H9 (cell line): ENCODE results near the gene DACH1. TPM values are rescaled to one million over a fixed set of nuclear protein-coding genes. Genes with fewer than 3 reads are reported as not detected.

Source experiments
- DNase-seq: peaks from one replicate; pipeline ENCODE4 v3.0.0-alpha.2; 2017
- H2AFZ ChIP-seq: one replicate; pipeline ENCODE4 v1.6.1; 2013; ENCODE audit warnings: mild to moderate bottlenecking, low read length, control low read depth, moderate library complexity
- H2AK5ac ChIP-seq: 2 replicates; pipeline ENCODE4 v1.6.1; 2013; ENCODE audit warnings: low read length, control low read depth, mixed read lengths; ENCODE audit not compliant: insufficient read length
- H2BK120ac ChIP-seq: one replicate; pipeline ENCODE4 v1.6.1; 2013; ENCODE audit warnings: low read depth, mild to moderate bottlenecking, low read length, control low read depth, inconsistent platforms; ENCODE audit not compliant: poor library complexity, severe bottlenecking
- H2BK12ac ChIP-seq: 2 replicates; pipeline ENCODE4 v1.6.1; 2013; ENCODE audit warnings: low read length, control low read depth, mixed read lengths, low read depth; ENCODE audit not compliant: insufficient read length
- H2BK15ac ChIP-seq: 2 replicates; pipeline ENCODE4 v1.6.1; 2013; ENCODE audit warnings: low read depth, low read length, control low read depth
- H2BK20ac ChIP-seq: one replicate; pipeline ENCODE4 v1.6.1; 2013; ENCODE audit warnings: low read depth, mild to moderate bottlenecking, low read length, control low read depth, inconsistent platforms; ENCODE audit not compliant: poor library complexity, severe bottlenecking
- H2BK5ac ChIP-seq: 2 replicates; pipeline ENCODE4 v1.6.1; 2013; ENCODE audit warnings: low read length, control low read depth, mixed read lengths; ENCODE audit not compliant: insufficient read length
- H3K14ac ChIP-seq: 2 replicates; pipeline ENCODE4 v1.6.1; 2013; ENCODE audit warnings: low read length, control low read depth; ENCODE audit not compliant: insufficient read depth
- H3K18ac ChIP-seq: 2 replicates; pipeline ENCODE4 v1.6.1; 2013; ENCODE audit warnings: low read depth, mild to moderate bottlenecking, mixed read lengths, low read length, control low read depth; ENCODE audit not compliant: insufficient read length
- H3K23ac ChIP-seq: 2 replicates; pipeline ENCODE4 v1.6.1; 2013; ENCODE audit warnings: low read length, control low read depth, mixed read lengths, low read depth; ENCODE audit not compliant: insufficient read length
- H3K23me2 ChIP-seq: 2 replicates; pipeline ENCODE4 v1.6.1; 2013; ENCODE audit warnings: low read depth, mild to moderate bottlenecking, mixed read lengths, low read length, control low read depth; ENCODE audit not compliant: insufficient read length, poor library complexity, severe bottlenecking
- H3K27ac ChIP-seq: 2 replicates; pipeline ENCODE4 v1.5.1; 2013; ENCODE audit warnings: low read length, control low read depth, mixed read lengths, low read depth; ENCODE audit not compliant: insufficient read length
- H3K27me3 ChIP-seq: 2 replicates; pipeline ENCODE4 v1.6.1; 2013; ENCODE audit warnings: low read length, control low read depth, inconsistent platforms; ENCODE audit not compliant: insufficient read depth
- H3K4ac ChIP-seq: 2 replicates; pipeline ENCODE4 v1.6.1; 2013; ENCODE audit warnings: low read depth, mild to moderate bottlenecking, control low read depth, inconsistent platforms, low read length, moderate library complexity
- H3K4me1 ChIP-seq: 2 replicates; pipeline ENCODE4 v1.6.1; 2013; ENCODE audit warnings: low read length, control low read depth, inconsistent platforms; ENCODE audit not compliant: insufficient read depth
- H3K4me2 ChIP-seq: 2 replicates; pipeline ENCODE4 v1.6.1; 2013; ENCODE audit warnings: low read length, control low read depth, mixed read lengths; ENCODE audit not compliant: insufficient read length, insufficient read depth
- H3K56ac ChIP-seq: 2 replicates; pipeline ENCODE4 v1.6.1; 2013; ENCODE audit warnings: low read depth, mild to moderate bottlenecking, mixed read lengths, low read length, control low read depth; ENCODE audit not compliant: insufficient read length
- H3K79me1 ChIP-seq: 2 replicates; pipeline ENCODE4 v1.6.1; 2013; ENCODE audit warnings: low read depth, mild to moderate bottlenecking, moderate library complexity, low read length, control low read depth, inconsistent platforms; ENCODE audit not compliant: insufficient read depth, poor library complexity, severe bottlenecking
- H3K79me2 ChIP-seq: 2 replicates; pipeline ENCODE4 v1.6.1; 2013; ENCODE audit warnings: low read length, control low read depth, inconsistent platforms; ENCODE audit not compliant: insufficient read depth
- H3K9ac ChIP-seq: 2 replicates; pipeline ENCODE4 v1.6.1; 2013; ENCODE audit warnings: low read length, control low read depth, mixed read lengths; ENCODE audit not compliant: insufficient read length; ENCODE audit errors: extremely low read depth
- H3K9me3 ChIP-seq: one replicate; pipeline ENCODE4 v1.6.1; 2013; ENCODE audit warnings: low read depth, low read length, inconsistent platforms; ENCODE audit not compliant: control insufficient read depth
- H3T11ph ChIP-seq: one replicate; pipeline ENCODE4 v1.6.1; 2013; ENCODE audit warnings: mild to moderate bottlenecking, low read length, control low read depth, inconsistent platforms
- H4K20me1 ChIP-seq: one replicate; pipeline ENCODE4 v1.6.1; 2013; ENCODE audit not compliant: control insufficient read depth, insufficient read length, insufficient read depth
- H4K5ac ChIP-seq: 2 replicates; pipeline ENCODE4 v1.6.1; 2013; ENCODE audit warnings: low read depth, mild to moderate bottlenecking, mixed read lengths, low read length, control low read depth; ENCODE audit not compliant: insufficient read length
- H4K8ac ChIP-seq: replicated peaks from 2 replicates; pipeline ENCODE4 v1.6.1; 2013; ENCODE audit warnings: low read length, control low read depth, mixed read lengths, low read depth; ENCODE audit not compliant: insufficient read length
- H4K91ac ChIP-seq: 2 replicates; pipeline ENCODE4 v1.6.1; 2013; ENCODE audit warnings: low read depth, mild to moderate bottlenecking, moderate library complexity, mixed read lengths, low read length, control low read depth; ENCODE audit not compliant: insufficient read length
- H3K27ac Mint-ChIP-seq, 3 experiments: 2 replicates in 2 of 3; 3 replicates in 1 of 3; pipeline ENCODE4 v1.8.0; 2020 to 2021; ENCODE audit warnings: mixed read lengths in 3 of 3, mild to moderate bottlenecking in 1 of 3, moderate library complexity in 1 of 3
- H3K27me3 Mint-ChIP-seq: 2 replicates; pipeline ENCODE4 v1.8.0; 2021; ENCODE audit warnings: low read depth, mild to moderate bottlenecking, moderate library complexity, mixed read lengths
- H3K36me3 Mint-ChIP-seq, 3 experiments: 2 replicates in 2 of 3; 3 replicates in 1 of 3; pipeline ENCODE4 v1.8.0; 2020 to 2021; ENCODE audit warnings: low read depth in 3 of 3, mixed read lengths in 3 of 3; ENCODE audit not compliant: insufficient read depth in 1 of 3
- H3K4me1 Mint-ChIP-seq, 2 experiments: 2 replicates each; pipeline ENCODE4 v1.8.0; 2020; ENCODE audit warnings: mixed read lengths in 2 of 2
- H3K4me3 Mint-ChIP-seq, 2 experiments: 2 replicates in 1 of 2; 3 replicates in 1 of 2; pipeline ENCODE4 v1.8.0; 2020 to 2021; ENCODE audit warnings: mild to moderate bottlenecking in 2 of 2, mixed read lengths in 2 of 2, moderate library complexity in 1 of 2
- H3K9me3 Mint-ChIP-seq, 2 experiments: 2 replicates in 1 of 2; 3 replicates in 1 of 2; pipeline ENCODE4 v1.8.0; 2020; ENCODE audit warnings: mild to moderate bottlenecking in 2 of 2, mixed read lengths in 2 of 2, moderate library complexity in 1 of 2
- WGBS: extraction: QIAGEN DNeasy Blood & Tissue Kit; methylation state at CpG from one replicate; pipeline ENCODE4 v1.1.7; 2013; ENCODE audit warnings: missing lambda C conversion rate, low lambda C conversion rate, mixed read lengths; ENCODE audit not compliant: insufficient read length; ENCODE audit errors: extremely low coverage; 5-methylcytosine and 5-hydroxymethylcytosine counted together
- total RNA-seq: library from RNA; stranded (reverse); gene quantifications from 2 replicates; pipeline ENCODE4 v1.2.1, GENCODE V29; 2021
- TF ChIP-seq, protein P1 (sequence below): fragments of 200-600 bp; sonication (generic); conservative IDR thresholded peaks from 3 replicates; pipeline ENCODE4 v1.8.0; 2021; ENCODE audit warnings: antibody characterized with exemption, mild to moderate bottlenecking

The DACH1 gene
- total RNA-seq, 1 experiment from 2014 or later, result not detected

DNA sequence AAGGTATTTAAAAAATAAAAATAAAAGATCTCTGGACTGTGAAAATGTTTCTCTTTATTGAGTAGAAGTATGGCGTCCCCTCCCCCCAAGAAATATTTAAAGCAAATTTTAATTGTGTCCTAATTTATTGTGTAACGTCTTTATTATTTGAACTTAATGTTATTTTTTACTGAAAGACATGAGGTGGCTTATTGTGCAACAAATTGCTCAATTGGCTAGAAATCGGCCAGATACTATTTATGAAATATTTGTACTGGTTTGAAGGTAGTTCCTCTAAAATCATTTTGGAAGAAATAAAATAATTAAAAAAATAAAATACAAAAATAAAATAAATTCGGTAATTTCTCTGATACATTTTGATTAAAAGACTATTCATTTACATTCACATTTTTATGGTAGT lies 162.3 kb downstream of the DACH1 start:
- H4K5ac ChIP-seq, result no peak overlapping the region
- H4K91ac ChIP-seq, result no peak overlapping the region
- H3K23ac ChIP-seq, result no peak overlapping the region
- TF ChIP-seq, protein P1, sequence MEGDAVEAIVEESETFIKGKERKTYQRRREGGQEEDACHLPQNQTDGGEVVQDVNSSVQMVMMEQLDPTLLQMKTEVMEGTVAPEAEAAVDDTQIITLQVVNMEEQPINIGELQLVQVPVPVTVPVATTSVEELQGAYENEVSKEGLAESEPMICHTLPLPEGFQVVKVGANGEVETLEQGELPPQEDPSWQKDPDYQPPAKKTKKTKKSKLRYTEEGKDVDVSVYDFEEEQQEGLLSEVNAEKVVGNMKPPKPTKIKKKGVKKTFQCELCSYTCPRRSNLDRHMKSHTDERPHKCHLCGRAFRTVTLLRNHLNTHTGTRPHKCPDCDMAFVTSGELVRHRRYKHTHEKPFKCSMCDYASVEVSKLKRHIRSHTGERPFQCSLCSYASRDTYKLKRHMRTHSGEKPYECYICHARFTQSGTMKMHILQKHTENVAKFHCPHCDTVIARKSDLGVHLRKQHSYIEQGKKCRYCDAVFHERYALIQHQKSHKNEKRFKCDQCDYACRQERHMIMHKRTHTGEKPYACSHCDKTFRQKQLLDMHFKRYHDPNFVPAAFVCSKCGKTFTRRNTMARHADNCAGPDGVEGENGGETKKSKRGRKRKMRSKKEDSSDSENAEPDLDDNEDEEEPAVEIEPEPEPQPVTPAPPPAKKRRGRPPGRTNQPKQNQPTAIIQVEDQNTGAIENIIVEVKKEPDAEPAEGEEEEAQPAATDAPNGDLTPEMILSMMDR, result no peak
- WGBS, result no CpG with 5 or more reads among the region's 4 CpGs
- no peaks in the 10 kb centered on the region for H3K9me3 ChIP-seq
- no peaks in the 10 kb centered on the region for H3K79me2 ChIP-seq
- H3K56ac ChIP-seq, result no peak overlapping the region
- H3K14ac ChIP-seq, result no peak overlapping the region
- no peak overlapping the region for H3K4ac ChIP-seq
- DNase-seq, result no peak
- Mint-ChIP-seq H3K9me3 (no peaks in the 10 kb centered on the region), H3K36me3 (no peaks in the 10 kb centered on the region), H3K4me1 (peaks cover 4% of the 10 kb centered on the region in 2 experiments; a peak in 3 of 4 replicates), H3K27ac (no peak overlapping the region), H3K27me3 (no peaks in the 10 kb centered on the region), H3K4me3 (no peak overlapping the region)
- no peaks in the 10 kb centered on the region for H3K79me1 ChIP-seq
- H3K4me1 ChIP-seq, result no peaks in the 10 kb centered on the region
- no peaks in the 10 kb centered on the region for H4K20me1 ChIP-seq
- no peak overlapping the region for H4K8ac ChIP-seq
- no peak overlapping the region for H3T11ph ChIP-seq
- H2BK15ac ChIP-seq, result no peak overlapping the region
- no peak overlapping the region for H3K27ac ChIP-seq
- H2BK120ac ChIP-seq, result no peak overlapping the region
- no peak overlapping the region for H2BK20ac ChIP-seq
- H2AFZ ChIP-seq, result no peak overlapping the region
- H3K4me2 ChIP-seq, result no peak overlapping the region
- no peak overlapping the region for H2AK5ac ChIP-seq
- H2BK12ac ChIP-seq, result no peak overlapping the region
- no peak overlapping the region for H2BK5ac ChIP-seq
- H3K23me2 ChIP-seq, result no peaks in the 10 kb centered on the region
- H3K9ac ChIP-seq, result no peak overlapping the region
- no peaks in the 10 kb centered on the region for H3K27me3 ChIP-seq
- no peak overlapping the region for H3K18ac ChIP-seq
